Ishikawa (cell line): ENCODE measurements around the gene CACNA1C.

ENCODE experiments used
- CEBPB ChIP-seq: IDR thresholded peaks from 2 replicates; pipeline ENCODE4 v1.6.1; 2012
- CREB1 ChIP-seq: IDR thresholded peaks from 2 replicates; pipeline ENCODE4 v1.6.1; 2012; ENCODE audit warnings: low read depth
- EP300 ChIP-seq: IDR thresholded peaks from 2 replicates; pipeline ENCODE4 v1.6.1; 2012; ENCODE audit warnings: borderline replicate concordance
- NFIC ChIP-seq: IDR thresholded peaks from 2 replicates; pipeline ENCODE4 v1.6.1; 2012
- RAD21 ChIP-seq: IDR thresholded peaks from 2 replicates; pipeline ENCODE4 v1.6.1; 2012; ENCODE audit warnings: low read depth
- REST ChIP-seq: IDR thresholded peaks from 2 replicates; pipeline ENCODE4 v1.6.1; 2012; ENCODE audit warnings: low read depth, mild to moderate bottlenecking
- TAF1 ChIP-seq: IDR thresholded peaks from 2 replicates; pipeline ENCODE4 v1.6.1; 2012; ENCODE audit warnings: low read depth, mild to moderate bottlenecking
- TCF12 ChIP-seq: IDR thresholded peaks from 2 replicates; pipeline ENCODE4 v1.6.1; 2012; ENCODE audit warnings: low read depth
- YY1 ChIP-seq: IDR thresholded peaks from 2 replicates; pipeline ENCODE4 v1.6.1; 2012; ENCODE audit warnings: low read depth
- ZBTB7A ChIP-seq: IDR thresholded peaks from 2 replicates; pipeline ENCODE4 v1.6.1; 2012; ENCODE audit warnings: low read depth
- TF ChIP-seq, protein P1 (sequence below): IDR thresholded peaks from 2 replicates; pipeline ENCODE4 v1.6.1; 2012

DNA sequence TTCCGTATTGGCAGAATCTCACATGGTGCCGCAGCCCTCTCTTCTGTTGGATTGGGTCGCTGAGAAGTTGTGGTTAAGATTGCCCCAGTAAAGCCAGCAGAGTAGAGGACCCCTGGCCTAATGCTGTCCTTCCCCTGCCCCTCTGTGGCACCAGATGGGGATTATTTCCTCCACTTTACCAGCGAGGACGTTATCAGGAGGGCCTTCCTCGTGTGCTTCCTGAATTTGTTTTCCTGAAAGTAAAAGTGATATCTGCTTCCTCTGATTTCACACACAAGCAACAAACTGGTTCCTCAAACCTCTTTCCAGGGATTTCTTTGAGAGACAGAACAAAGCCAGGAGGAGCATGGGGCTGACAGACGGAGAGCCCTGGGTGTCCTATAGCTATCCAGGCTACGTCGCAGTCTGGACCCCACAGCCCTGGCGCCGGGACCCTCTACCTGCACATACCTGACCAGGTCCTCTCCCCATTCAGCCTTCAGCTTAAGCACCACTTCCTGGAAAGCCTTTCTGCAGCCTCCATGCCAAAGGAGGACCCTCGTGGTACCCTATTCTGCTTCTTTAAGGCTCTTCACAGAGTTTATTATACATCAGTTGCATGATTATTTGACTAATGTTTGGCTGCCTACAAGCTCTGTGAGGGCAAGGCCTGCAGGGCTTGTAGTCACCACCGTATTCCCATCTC lies 427.2 kb downstream of the CACNA1C start:
- TF ChIP-seq RAD21 (no peak), CREB1 (no peak), REST (no peak), CEBPB (no peak), TCF12 (no peak), TAF1 (no peak), EP300 (no peak), NFIC (no peak), YY1 (no peak), ZBTB7A (no peak)
- TF ChIP-seq, protein P1, sequence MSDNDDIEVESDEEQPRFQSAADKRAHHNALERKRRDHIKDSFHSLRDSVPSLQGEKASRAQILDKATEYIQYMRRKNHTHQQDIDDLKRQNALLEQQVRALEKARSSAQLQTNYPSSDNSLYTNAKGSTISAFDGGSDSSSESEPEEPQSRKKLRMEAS = no peak
